IPS-18c (cell line): ENCODE data around the gene SERPINA1.

Source experiments
- H3K4me3 ChIP-seq: 2 replicates; pipeline ENCODE4 v1.7.0; 2013; ENCODE audit warnings: low read depth, mild to moderate bottlenecking, low read length, moderate library complexity; ENCODE audit not compliant: insufficient read depth
- H3K9me3 ChIP-seq: one replicate; pipeline ENCODE4 v1.6.1; 2013; ENCODE audit warnings: mild to moderate bottlenecking, low read length, moderate library complexity; ENCODE audit not compliant: control insufficient read depth, insufficient read depth

Gene SERPINA1

DNA sequence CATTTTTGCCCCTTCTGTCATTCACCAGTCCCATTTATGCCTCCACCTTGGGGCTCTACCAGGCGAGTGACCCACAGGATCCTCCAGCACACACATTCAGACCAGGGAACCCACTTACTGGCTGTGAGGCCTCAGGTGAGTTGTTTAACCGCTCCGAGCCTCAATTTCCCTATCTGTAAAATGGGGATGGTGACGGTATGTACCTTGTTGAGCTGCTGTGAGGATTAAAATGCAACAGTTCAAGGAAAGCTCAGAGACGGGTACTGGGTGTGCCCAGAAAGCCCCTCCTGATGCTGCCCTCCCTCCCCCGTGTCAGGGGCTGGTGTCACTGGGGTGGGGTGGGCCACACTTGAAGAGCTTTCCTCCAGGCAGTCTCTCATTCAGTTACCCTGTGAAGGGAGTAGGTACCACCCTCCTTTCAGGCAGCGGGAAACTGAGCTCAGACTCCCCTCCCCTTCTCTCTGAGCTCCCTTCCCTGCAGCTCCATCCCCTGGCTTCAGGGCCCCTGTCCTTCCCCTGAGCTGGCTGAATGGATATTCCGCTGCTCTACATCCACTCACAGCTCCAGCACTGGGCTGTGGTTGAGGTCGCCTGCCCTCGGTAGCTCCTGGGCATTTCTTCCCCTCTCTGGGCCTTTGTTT lies 1.4 kb upstream of the SERPINA1 start:
- Histone ChIP-seq H3K4me3 (no peak overlapping the region), H3K9me3 (no peaks in the 10 kb centered on the region)

DNA sequence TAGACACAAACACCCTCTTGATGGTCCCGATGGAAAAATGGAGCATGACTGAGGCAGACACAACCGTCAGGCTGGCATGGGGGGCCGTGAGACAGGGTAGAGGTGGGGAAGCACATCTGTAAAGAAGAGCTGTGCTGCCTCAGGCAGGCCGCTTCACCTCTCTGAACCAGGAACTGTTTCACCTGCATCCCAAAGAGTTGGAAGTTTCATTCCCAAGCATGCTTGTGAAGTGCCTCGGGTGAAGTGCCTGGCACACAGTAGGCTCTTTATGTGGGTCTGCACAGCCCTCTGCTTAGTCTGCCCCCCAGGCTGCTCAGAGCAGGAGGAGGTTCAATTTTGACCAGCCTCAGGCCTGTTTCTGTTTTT lies 685 bp upstream of the SERPINA1 start:
- no peaks in the 10 kb centered on the region for H3K9me3 ChIP-seq

DNA sequence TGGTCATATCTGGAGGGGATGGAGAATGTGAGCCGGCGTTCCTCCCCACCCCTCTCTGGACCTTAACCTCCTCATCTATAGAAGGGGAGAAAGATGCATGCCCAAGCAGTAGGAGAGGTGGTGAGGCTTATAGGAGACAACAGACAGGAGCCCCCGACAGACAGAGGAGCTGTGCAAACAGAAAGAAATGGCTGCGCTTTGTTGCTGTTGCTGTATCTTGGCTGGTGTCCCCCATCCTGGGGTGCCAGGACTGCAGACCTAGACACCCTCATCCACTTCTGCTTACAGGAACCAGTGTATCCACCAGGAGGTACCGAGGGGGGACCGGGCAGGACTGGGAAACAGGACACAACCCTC lies 397 bp downstream of the SERPINA1 start:
- H3K4me3 ChIP-seq: no peak overlapping the region

More for the DNA sequence above, 685 bp upstream of the SERPINA1 start:
- no peak overlapping the region for H3K4me3 ChIP-seq

DNA sequence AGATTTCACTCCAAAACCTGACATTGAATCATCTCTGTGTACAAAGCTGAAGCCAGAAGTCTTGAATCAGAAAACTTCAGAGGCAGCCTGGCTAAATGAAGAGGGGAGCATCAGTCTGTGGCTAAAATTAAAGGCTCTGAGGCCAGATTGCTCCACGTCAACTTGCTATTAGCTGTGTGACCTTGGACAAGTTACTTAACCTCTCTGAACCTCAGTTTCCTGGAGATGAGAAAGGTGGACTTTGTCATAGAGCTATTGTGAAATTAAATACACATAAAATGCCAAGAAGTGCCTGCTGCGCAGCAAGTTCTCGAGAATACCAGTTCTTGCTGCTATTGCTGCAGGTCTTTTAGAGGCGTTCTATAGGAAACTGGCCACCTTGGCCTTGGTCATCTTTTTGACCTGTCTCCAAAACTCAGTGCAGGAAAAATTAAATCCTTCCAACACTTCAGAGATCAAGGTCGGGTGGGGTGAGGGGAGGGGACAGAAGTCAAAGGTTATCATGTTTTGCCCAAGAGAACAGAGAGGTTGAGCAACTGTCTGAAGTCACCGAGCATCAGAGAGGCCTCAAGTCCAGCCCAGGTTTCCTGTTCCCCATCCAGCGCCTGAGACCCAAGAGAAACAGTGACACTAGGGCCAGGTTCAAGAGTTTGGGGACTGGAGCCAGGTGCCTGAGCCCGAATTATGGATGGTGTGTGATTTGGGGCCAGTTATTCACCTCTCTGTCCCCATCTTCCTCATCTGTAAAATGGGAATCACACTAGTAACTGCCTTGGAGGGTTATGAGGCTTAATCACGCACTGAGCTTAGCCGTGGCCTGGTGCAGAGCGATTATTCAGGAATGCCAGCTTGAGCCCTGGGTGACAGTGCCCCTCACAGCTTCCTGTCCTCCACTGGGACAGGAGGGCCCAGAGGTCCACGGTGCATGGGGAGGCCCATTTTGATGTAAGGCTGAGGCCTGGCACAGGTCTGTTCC lies 1.1 kb downstream of the SERPINA1 start:
- no peaks in the 10 kb centered on the region for H3K9me3 ChIP-seq
- H3K4me3 ChIP-seq: no peak overlapping the region

More for the DNA sequence above, 397 bp downstream of the SERPINA1 start:
- H3K9me3 ChIP-seq: no peaks in the 10 kb centered on the region

DNA sequence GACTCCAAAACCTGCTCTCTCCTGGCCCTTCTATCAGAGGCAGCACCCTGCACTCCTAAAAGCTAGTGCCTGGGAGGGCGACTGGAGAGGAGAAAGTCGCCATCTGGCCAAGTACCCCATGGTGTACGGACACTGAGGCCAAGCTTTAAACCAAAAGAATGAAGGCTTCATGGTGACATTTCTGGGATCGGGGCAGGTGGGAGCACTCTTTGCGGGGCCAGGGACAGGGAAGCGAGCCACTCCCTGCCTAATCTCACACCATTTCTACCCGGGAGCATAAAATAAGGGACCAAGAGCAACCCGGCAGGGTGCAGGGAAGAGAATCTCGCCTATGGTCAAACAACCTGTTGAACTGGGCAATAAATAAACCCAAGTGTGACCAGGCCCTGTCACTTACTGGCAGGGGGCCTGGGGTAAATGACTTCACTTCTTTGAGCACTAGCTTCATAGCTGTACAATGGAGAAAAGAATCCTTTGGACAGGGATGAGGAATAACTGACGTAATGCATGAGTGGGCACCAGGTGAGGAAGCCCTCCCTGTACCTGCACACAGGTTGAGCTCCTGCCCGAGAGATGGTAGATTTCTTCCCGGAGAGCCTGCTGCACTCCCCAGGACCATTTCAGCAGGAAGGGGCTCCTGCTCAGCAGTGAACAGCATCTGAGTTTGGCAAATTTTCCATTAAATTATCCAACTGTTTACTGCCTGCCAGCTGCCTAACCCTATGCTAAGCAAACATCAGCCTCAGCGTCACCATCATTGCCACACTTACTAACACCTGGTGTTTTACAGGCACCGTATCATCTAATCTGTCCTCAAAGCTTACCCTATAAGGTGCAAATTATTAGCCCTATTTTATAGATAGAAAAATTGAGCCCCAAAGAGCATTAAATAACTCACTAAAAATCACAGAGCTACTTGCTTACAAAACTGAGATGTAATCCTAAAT lies 2.0 kb downstream of the SERPINA1 start:
- no peaks in the 10 kb centered on the region for H3K9me3 ChIP-seq

DNA sequence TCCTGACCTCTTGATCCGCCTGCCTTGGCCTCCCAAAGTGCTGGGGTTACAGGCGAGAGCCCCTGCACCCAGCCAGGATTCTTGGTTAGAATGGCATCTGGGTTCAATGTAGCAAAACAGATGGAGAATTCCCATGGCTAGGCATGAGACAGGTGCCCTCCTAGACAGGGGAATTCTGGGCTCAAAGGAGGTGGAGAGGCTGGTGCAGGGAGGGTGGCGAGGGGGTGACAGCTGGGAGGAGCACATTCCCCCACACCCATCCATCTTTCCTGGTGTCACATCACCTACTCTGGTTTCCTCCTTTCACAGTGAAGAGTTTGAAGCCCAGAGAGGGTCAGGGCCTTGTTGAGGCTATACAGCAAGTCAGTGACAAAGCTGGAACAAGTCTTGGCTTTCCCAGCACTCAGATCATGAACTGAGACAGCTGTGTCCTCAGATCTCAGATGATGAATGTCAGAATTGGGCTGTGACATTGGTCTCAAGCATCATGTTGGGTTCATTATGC lies 2.8 kb downstream of the SERPINA1 start:
- Histone ChIP-seq H3K4me3 (no peak overlapping the region), H3K9me3 (no peaks in the 10 kb centered on the region)

More for the DNA sequence above, 2.0 kb downstream of the SERPINA1 start:
- H3K4me3 ChIP-seq: no peak overlapping the region

DNA sequence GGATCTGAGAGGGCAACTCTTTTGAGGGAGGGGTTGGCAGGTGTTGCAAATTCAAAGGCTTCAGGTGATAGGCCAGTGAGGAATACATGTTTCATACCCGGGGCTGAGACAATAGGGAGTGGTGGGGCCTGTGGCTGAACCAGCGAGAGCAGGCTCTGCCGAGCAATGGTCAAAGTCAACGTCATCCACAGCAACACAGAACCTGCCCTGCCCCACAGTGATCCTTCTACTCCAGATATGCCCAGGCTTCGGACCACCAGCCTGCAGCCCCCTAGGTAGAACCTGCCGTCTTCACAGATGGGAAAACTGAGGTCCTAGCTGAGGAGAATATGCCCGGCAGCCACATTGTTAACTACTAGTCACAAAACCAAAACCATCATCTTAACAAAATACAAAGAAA lies 4.1 kb downstream of the SERPINA1 start:
- H3K9me3 ChIP-seq: no peaks in the 10 kb centered on the region
- no peak overlapping the region for H3K4me3 ChIP-seq

DNA sequence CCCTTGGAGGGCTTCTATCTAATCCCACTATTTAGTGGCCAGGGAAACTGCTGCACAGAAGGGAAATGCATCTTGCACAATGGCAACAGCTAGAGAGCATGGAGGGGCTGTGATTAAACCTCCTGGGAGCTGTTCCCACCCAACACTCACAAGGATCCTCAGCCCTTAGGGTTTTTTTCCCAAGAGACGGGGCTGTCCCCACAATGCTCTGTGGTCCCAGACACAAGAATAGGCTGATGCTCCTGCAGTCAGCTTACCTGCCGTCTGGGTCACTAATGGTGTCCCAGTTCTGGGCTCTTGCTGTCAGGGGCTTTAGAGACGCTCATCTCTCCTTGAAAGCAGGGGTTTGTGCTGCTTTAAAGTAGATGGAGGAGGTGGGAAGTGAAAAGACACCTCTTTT lies 4.6 kb downstream of the SERPINA1 start:
- H3K4me3 ChIP-seq: no peak overlapping the region
- H3K9me3 ChIP-seq: no peaks in the 10 kb centered on the region

DNA sequence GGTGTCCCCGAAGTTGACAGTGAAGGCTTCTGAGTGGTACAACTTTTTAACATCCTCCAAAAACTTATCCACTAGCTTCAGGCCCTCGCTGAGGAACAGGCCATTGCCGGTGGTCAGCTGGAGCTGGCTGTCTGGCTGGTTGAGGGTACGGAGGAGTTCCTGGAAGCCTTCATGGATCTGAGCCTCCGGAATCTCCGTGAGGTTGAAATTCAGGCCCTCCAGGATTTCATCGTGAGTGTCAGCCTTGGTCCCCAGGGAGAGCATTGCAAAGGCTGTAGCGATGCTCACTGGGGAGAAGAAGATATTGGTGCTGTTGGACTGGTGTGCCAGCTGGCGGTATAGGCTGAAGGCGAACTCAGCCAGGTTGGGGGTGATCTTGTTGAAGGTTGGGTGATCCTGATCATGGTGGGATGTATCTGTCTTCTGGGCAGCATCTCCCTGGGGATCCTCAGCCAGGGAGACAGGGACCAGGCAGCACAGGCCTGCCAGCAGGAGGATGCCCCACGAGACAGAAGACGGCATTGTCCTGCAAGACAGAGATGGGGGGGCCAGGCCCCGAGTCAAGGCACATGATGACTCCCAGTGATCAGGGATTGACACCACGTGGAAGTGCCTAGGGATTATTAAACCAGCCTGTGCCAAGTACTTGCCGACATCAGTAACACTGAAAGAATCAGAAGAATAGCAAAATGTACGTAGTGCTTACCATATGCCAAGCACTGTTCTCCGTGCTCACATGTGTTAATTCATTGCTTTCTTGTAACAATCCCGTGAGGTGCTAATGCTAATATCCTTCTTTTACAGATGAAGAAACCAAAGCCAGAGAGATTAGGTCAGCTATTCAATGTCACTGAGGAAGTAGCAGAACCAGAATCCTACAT lies 5.4 kb downstream of the SERPINA1 start:
- no peaks in the 10 kb centered on the region for H3K9me3 ChIP-seq
- H3K4me3 ChIP-seq: no peak overlapping the region

DNA sequence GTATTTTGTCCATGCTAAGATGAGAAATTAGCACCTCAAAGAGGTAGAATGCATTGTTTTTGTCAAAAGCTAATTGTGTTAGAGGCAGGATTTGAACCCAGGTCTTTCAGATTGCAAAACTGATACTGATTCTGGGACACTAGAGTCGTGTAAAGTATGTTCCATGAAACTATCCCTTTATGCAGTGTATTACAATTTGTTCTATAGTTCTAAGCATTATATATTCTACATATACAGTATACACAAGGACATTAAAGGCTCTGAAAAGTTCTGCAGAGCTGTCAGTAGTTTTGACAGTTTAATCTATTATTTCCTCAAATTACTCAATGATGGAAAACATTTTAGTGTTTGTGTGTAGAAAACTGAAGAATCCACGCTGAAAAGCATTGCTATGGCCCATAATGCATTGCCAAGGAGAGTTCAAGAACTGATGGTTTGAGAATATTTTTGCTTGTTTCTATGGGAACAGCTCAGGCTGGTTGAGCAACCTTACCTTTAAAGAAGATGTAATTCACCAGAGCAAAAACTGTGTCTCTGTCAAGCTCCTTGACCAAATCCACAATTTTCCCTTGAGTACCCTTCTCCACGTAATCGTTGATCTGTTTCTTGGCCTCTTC lies 6.2 kb downstream of the SERPINA1 start:
- H3K4me3 ChIP-seq: no peak overlapping the region
- H3K9me3 ChIP-seq: no peaks in the 10 kb centered on the region

DNA sequence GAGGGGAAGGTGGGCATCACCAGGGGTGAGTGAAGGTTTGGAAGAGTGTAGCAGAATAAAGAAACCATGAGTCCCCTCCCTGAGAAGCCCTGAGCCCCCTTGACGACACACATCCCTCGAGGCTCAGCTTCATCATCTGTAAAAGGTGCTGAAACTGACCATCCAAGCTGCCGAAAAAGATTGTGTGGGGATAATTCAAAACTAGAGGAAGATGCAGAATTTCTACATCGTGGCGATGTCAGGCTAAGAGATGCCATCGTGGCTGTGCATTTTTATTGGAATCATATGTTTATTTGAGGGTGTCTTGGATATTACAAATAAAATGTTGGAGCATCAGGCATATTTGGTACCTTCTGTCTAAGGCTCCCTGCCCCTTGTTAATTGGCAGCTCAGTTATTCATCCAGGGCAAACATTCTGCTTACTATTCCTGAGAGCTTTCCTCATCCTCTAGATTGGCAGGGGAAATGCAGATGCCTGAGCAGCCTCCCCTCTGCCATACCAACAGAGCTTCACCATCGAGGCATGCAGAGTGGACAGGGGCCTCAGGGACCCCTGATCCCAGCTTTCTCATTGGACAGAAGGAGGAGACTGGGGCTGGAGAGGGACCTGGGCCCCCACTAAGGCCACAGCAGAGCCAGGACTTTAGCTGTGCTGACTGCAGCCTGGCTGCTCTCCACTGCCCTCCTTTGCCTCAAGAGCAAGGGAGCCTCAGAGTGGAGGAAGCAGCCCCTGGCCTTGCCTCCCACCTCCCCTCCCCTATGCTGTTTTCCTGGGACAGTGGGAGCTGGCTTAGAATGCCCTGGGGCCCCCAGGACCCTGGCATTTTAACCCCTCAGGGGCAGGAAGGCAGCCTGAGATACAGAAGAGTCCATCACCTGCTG lies 7.0 kb downstream of the SERPINA1 start:
- H3K9me3 ChIP-seq: no peaks in the 10 kb centered on the region
- H3K4me3 ChIP-seq: no peak overlapping the region

DNA sequence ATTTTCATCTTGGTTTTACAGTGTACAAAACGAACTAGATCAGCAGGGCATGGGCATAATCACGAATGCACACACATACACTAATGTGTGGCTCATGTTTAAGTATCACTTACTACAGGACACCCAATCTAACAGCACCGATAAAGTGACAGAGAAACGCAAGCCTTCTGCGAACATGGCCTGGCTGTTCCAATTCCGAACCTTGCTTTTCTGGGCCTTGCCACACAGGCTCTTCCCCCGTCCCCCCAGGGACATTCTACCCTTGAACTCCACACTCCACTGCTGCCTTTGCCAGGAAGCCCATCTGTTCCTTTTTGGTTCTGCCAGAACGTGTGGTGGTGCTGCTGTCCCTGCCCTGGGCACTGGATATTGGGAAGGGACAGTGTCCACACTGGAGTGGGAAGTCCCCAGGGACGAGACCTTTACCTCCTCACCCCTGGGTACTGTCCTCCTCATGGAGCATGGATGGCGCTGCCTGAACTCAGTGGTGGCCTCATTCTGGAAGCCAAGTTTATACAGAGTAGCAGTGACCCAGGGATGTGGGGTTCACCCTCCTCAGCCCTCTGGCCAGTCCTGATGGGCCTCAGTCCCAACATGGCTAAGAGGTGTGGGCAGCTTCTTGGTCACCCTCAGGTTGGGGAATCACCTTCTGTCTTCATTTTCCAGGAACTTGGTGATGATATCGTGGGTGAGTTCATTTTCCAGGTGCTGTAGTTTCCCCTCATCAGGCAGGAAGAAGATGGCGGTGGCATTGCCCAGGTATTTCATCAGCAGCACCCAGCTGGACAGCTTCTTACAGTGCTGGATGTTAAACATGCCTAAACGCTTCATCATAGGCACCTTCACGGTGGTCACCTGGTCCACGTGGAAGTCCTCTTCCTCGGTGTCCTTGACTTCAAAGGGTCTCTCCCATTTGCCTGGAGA lies 7.9 kb downstream of the SERPINA1 start:
- Histone ChIP-seq H3K4me3 (no peak overlapping the region), H3K9me3 (no peaks in the 10 kb centered on the region)

DNA sequence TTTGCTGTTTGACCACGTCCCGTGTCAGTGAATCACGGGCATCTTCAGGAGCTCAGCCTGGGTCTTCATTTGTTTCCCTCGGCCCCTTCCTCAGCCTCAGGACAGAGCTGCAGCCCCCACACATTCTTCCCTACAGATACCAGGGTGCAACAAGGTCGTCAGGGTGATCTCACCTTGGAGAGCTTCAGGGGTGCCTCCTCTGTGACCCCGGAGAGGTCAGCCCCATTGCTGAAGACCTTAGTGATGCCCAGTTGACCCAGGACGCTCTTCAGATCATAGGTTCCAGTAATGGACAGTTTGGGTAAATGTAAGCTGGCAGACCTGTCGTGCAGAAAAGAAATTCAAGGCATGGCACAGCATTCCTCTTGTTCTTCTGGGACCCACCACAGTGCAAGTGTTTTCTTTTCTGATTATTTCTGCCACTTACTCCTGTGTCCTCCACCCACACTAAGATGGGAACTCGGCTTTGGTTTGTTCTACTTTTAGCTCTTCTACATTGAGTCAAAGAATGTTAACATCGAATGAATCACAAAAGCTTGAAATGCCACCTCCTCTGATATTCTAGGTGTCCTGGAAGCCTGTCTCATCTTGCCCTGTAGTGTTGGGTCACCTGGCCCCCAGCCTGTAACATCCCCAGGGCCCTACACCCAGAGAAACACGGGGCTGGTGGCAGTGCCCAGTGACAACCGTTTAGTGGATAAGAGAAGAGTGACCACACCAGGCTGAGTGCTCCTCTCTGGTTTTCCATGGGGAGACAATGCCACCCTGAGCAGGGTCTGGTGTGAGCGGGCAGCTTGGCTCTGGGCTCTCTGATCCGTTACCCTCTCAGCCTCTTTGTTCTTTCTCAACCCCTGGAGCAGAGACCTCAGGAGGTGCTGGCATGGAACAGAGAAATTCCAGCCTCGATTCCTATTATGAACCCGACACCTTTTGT lies 8.8 kb downstream of the SERPINA1 start:
- Histone ChIP-seq H3K9me3 (no peaks in the 10 kb centered on the region), H3K4me3 (no peak overlapping the region)
